Memory B cell (primary cell): ENCODE data around the gene RARRES2.
A peak's percentile ranks its signal among the peaks of the same experiment; 100 is the strongest.

Source experiments
- ATAC-seq: fragments of 150-1000 bp; cut with Tn5 transposase; 2 replicates; pipeline ENCODE4 v1.10.0; 2021; ENCODE audit warnings: low read depth, mild to moderate bottlenecking, moderate library complexity
- DNase-seq, 2 donors: peaks; one replicate each; pipeline ENCODE4 v3.0.0; 2022; ENCODE audit warnings: low spot score in 2 of 2
- H3K27ac Mint-ChIP-seq: one replicate; pipeline ENCODE4 v1.8.0; 2022; ENCODE audit warnings: mild to moderate bottlenecking, moderate library complexity, mixed read lengths
- H3K27me3 Mint-ChIP-seq: one replicate; pipeline ENCODE4 v1.8.0; 2022; ENCODE audit warnings: mixed read lengths
- H3K36me3 Mint-ChIP-seq: one replicate; pipeline ENCODE4 v1.8.0; 2022; ENCODE audit warnings: mild to moderate bottlenecking, mixed read lengths
- H3K4me1 Mint-ChIP-seq: one replicate; pipeline ENCODE4 v1.8.0; 2022; ENCODE audit warnings: mixed read lengths
- H3K4me3 Mint-ChIP-seq: one replicate; pipeline ENCODE4 v1.8.0; 2022; ENCODE audit warnings: mild to moderate bottlenecking, moderate library complexity, mixed read lengths
- H3K9me3 Mint-ChIP-seq: one replicate; pipeline ENCODE4 v1.8.0; 2022; ENCODE audit warnings: mixed read lengths

Gene RARRES2

DNA sequence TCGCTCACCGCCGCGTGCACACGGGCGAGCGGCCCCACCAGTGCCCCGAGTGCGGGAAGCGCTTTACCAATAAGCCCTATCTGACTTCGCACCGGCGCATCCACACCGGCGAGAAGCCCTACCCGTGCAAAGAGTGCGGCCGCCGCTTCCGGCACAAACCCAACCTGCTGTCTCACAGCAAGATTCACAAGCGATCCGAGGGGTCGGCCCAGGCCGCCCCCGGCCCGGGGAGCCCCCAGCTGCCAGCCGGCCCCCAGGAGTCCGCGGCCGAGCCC, 30.5 kb upstream of the RARRES2 start:
- no peak for DNase-seq
- Mint-ChIP-seq H3K36me3 (peaks cover 3% of the 10 kb centered on the region), H3K27ac (no peak overlapping the region), H3K27me3 (no peaks in the 10 kb centered on the region), H3K4me3 (no peak overlapping the region), H3K9me3 (no peaks in the 10 kb centered on the region), H3K4me1 (peaks cover 42% of the 10 kb centered on the region)
- no peak for ATAC-seq

DNA sequence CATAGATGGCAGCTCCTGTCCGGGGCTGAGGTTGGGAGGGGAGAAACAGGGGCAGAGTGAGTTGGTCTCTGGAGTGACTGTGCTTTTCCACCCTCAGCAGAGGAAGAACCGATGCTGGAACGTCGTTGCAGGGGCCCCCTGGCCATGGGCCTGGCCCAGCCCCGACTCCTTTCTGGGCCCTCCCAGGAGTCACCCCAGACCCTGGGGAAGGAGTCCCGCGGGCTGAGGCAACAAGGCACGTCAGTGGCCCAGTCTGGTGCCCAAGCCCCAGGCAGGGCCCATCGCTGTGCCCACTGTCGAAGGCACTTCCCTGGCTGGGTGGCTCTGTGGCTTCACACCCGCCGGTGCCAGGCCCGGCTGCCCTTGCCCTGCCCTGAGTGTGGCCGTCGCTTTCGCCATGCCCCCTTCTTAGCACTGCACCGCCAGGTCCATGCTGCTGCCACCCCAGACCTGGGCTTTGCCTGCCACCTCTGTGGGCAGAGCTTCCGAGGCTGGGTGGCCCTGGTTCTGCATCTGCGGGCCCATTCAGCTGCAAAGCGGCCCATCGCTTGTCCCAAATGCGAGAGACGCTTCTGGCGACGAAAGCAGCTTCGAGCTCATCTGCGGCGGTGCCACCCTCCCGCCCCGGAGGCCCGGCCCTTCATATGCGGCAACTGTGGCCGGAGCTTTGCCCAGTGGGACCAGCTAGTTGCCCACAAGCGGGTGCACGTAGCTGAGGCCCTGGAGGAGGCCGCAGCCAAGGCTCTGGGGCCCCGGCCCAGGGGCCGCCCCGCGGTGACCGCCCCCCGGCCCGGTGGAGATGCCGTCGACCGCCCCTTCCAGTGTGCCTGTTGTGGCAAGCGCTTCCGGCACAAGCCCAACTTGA, 29.9 kb upstream of the RARRES2 start:
- Mint-ChIP-seq H3K27me3 (no peaks in the 10 kb centered on the region), H3K36me3 (peaks cover 3% of the 10 kb centered on the region), H3K27ac (peak overlapping the region; percentile 100), H3K4me1 (peaks cover 40% of the 10 kb centered on the region), H3K4me3 (no peak overlapping the region), H3K9me3 (no peaks in the 10 kb centered on the region)
- ATAC-seq, result no peak
- DNase-seq, result no peak

DNA sequence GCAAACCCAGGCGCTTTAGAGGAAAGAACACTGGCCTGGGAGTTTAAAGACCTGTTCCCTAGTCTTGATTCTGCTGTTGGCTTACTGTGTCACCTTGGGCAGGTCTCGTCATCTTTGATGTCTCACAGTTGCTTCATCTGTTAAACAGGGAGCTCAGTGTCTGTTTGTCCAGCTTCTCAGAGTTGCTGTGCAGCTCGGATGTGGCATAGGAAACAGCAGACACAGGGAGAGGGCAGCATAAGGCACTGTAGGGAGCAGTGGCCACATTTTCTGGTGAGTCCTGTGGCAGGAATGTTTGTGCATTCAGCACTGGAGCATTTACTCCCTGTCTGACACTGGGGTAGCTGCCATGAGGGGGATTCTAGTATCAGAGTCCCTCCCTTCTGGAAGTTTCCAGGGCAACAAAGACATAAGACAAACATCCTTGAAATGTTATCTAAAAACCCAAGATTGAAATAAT, 29.2 kb upstream of the RARRES2 start:
- DNase-seq, result no peak
- Mint-ChIP-seq H3K36me3 (peaks cover 3% of the 10 kb centered on the region), H3K4me3 (no peak overlapping the region), H3K27me3 (no peaks in the 10 kb centered on the region), H3K4me1 (peaks cover 40% of the 10 kb centered on the region), H3K9me3 (no peaks in the 10 kb centered on the region), H3K27ac (peak overlapping the region; percentile 100)
- no peak for ATAC-seq

DNA sequence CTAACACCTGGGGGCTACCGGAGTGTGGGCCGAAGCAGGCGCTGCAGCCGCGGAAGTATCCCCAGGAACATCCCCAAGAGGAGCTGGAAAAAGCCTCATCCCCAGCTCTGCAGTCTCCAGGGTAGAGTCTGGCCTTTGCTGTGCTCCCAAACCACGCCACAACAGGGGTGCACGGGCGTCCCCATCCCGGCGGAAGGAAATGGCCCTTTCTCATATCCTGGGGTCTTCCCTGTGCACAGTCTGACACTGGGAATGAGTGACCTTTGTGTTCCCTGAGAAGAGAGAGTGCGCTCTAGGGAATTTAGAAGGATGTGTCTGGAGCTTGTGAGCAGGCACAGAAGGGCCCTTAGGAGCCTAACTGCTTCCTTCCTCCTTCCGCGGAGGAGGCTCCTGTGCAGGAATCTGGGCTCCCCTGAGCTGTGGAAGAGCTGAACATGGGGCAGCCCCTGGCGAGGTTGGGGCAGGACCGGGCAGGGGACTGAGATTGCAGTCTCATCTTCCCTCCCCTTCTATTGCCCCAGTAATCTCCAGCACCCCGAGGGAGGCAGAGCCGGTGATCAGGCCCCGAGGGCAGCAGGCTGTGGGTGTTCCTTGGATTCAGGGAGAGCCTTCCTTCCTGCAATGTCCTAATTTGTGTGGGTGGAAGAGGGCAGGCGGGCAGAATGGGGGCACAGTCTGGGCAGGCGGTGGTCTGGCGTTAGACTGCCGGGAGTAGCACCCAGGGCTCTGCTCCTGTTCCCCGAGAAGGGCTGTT, 28.5 kb upstream of the RARRES2 start:
- Mint-ChIP-seq H3K27ac (peak overlapping the region; percentile 100), H3K4me1 (peaks cover 41% of the 10 kb centered on the region), H3K9me3 (no peaks in the 10 kb centered on the region), H3K27me3 (no peaks in the 10 kb centered on the region), H3K36me3 (peaks cover 3% of the 10 kb centered on the region), H3K4me3 (peak overlapping the region; percentile 94)
- DNase-seq (no peak), ATAC-seq (no peak)

DNA sequence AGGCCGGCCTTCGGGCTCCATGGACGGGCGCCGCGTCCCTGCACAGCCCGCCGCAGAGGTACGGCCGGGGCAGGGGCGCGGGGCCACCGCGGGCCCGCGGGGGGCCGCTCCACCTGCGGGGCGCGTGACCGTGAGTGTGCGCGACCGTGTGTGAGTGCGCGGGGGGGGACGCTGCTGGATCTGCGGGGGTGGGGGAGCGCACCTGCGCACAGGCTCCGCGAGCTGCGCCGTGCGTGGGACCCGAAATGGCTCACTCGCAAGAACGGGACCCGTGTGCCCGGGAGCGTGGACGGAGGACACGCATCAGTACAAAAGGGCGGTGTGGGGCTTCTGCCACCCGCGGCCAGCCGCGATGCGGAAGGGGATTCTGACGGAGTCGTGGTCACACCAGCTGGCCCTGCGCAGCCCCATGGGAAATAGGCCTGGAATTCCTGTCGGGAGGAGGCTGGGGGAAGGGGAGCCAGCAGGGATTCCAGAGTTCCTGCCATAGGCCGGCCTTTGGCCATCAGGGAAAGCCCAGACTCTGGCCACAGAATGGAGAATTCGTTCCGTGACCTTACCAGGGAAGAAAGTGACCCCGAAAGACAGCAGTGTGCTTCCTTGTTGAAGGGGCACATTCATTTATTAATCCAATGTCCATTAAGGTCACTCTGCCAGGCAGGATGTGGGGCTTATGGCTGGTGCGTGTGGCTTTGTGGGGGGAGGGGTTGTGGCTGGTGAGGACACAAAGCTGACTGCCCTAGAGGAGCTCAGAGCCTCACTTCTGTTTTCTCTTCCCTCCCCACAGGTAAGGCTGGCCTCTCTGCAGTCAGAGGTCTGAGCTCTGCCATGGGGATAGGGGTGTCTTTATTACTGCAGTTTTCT, 27.7 kb upstream of the RARRES2 start:
- ATAC-seq (peak; percentile 47), DNase-seq (peak; percentile 63 to 68)
- peak overlapping the region; percentile 100 for H3K27ac Mint-ChIP-seq
- H3K4me1 Mint-ChIP-seq, result peaks cover 39% of the 10 kb centered on the region
- H3K4me3 Mint-ChIP-seq, result peak overlapping the region; percentile 94
- no peaks in the 10 kb centered on the region for H3K27me3 Mint-ChIP-seq
- no peaks in the 10 kb centered on the region for H3K9me3 Mint-ChIP-seq
- H3K36me3 Mint-ChIP-seq, result peaks cover 3% of the 10 kb centered on the region

DNA sequence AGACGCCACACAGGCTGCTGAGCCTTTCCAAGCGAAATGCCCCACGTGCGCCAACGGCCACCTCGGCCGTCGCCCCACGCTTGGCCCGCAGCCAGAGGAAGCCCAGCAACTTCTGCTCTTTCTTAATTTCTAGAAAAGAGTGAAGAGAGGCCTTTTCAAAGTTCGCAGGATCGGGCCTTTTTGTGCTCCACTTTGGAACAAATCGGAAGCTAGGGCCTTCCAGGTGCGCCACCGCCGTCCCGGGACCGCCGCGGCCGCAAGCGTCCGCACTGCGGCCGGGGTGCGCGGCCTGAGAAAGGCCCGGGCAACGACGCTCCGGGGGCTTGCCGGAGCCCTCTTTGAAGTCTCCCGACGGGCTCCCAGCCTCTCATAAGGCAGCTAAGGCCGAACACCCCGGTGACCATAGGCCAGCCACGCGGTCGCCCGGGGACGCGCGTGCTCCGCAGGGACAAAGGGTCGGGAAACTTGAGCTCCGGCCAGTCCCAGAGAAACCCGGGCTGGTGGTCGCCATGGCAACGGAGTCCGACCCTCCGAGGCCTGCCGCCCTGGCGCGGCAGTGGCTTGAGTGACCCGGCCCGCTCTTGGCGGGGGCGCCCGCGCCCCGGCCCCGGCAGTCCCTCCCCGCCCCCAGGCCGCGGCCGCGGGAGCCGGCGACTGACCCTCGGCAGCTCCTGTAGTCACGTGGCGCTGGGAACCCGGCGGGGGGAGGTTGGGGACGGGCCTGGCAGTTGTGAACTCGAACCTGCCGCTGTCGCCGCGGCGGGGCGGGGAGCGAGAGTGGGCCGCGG, 26.9 kb upstream of the RARRES2 start, which contains the start of gene REPIN1:
Gene REPIN1, plus strand, starts transcription at position 727 of the 788 bp plus-strand sequence. CDS start 890 bp downstream, outside the sequence.
- no peaks in the 10 kb centered on the region for H3K9me3 Mint-ChIP-seq
- H3K4me1 Mint-ChIP-seq, result peaks cover 37% of the 10 kb centered on the region
- H3K4me3 Mint-ChIP-seq, result peak within 1 kb of the TSS; percentile 94
- peak; percentile 76 to 82 for DNase-seq
- H3K27me3 Mint-ChIP-seq, result no peaks in the 10 kb centered on the region
- ATAC-seq, result peak; percentile 49
- peak within 1 kb of the TSS; percentile 100 for H3K27ac Mint-ChIP-seq
- H3K36me3 Mint-ChIP-seq, result peaks cover 2% of the 10 kb centered on the region

DNA sequence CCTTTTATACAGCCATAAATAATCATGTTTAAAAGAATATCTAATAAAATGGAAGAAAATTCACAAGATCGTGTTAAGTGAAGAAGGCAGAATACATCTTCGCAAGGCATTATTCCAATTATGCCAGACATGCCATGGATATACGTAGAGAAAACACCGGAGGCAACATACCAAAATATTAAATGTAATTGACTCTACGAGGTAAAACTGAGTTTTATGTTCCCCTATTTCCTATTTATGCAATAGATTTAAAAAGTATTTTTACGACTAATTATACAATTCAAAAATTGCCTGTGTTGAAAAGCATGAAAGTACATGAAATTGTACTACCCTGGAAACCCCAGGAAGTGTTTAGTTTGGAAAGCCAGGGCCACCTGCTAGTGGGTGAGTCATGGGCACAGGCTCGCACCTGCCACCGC, 26.3 kb upstream of the RARRES2 start:
- Mint-ChIP-seq H3K27ac (peak overlapping the region; percentile 100), H3K4me3 (peak overlapping the region; percentile 94)
- no peak for ATAC-seq

DNA sequence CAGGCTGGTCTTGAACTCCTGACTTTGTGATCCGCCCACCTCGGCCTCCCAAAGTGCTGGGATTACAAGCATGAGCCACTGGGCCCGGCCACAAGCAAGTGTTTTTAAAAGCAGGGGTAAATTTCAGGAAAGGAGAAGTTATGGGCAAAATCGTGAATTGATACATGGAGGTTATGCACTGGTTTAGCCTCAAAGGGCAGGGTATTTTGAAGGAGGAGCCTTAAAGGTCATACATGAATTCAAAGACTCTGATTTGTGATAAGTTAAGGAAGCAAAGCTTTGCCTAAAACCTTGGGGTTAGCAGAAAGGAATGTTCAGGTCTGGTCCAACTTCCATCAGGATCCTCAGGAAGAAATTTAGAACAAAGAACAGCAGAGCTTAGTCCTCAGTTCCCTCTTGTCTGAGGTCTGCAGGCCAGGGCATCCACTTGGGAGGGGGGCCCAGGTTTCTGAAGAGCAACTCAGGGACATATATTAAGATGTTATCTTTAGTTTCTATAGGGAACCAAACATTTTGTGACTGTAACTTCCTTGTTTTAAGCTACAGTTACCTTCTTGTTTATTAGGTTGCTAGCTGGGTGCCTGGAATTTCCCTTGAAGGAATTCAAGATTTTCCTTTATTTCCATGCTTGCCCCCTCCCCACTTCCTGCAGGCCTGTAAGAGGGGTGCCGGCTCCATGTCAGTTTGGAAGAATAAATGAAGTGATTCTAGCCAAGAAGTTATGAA, 24.4 kb upstream of the RARRES2 start:
- no peaks in the 10 kb centered on the region for H3K27me3 Mint-ChIP-seq
- DNase-seq, result peak; percentile 58 to 67
- peak; percentile 53 for ATAC-seq
- peak overlapping the region; percentile 100 for H3K27ac Mint-ChIP-seq
- H3K9me3 Mint-ChIP-seq, result no peaks in the 10 kb centered on the region
- no peaks in the 10 kb centered on the region for H3K36me3 Mint-ChIP-seq
- H3K4me1 Mint-ChIP-seq, result peaks cover 34% of the 10 kb centered on the region
- H3K4me3 Mint-ChIP-seq, result peak overlapping the region; percentile 66

More for the DNA sequence above, 26.3 kb upstream of the RARRES2 start:
- Mint-ChIP-seq H3K36me3 (peaks cover 2% of the 10 kb centered on the region), H3K4me1 (peaks cover 34% of the 10 kb centered on the region), H3K9me3 (no peaks in the 10 kb centered on the region), H3K27me3 (no peaks in the 10 kb centered on the region)
- DNase-seq, result no peak

DNA sequence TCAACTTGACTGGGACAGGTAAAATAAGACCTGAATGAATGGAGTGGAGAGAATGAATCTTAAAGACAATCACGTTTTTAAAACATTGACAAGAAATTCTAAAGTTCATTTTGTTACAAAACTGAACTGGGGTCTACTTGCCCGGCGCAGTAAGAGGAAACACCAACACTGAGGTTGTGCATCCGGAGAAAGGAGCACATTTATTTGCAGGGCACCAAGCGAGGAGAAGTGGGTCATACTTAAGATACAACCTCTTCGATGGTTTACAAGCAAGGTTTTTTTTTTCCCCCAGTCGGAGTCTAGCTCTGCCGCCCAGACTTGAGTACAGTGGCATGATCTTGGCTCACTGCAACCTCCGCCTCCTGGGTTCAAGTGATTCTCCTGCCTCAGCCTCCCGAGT, 23.8 kb upstream of the RARRES2 start:
- no peaks in the 10 kb centered on the region for H3K36me3 Mint-ChIP-seq
- no peaks in the 10 kb centered on the region for H3K9me3 Mint-ChIP-seq
- H3K27me3 Mint-ChIP-seq, result no peaks in the 10 kb centered on the region
- H3K4me1 Mint-ChIP-seq, result peaks cover 30% of the 10 kb centered on the region
- no peak for ATAC-seq
- no peak overlapping the region for H3K4me3 Mint-ChIP-seq
- DNase-seq, result no peak
- H3K27ac Mint-ChIP-seq, result peak overlapping the region; percentile 100

DNA sequence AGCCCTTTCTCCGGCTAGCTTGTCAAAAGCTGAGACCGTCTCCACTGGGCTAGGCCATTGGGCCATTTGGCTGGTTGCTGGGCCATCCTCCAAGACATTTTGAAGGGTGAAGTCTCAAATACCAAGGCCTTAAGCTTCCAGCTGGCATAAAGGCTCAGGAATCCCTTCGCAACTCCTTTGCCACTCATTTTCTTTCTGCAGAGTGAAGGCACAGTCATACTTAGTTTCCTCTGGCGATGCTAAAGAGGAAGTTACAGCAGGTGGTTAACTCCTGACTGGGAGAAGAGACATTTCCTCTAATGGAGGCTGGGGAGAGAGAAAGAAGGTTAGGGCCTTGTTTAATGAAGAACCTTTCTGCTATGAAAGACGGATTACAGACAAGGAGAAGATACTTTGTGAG, 22.4 kb upstream of the RARRES2 start:
- Mint-ChIP-seq H3K4me3 (peak overlapping the region; percentile 39), H3K36me3 (no peaks in the 10 kb centered on the region), H3K9me3 (no peaks in the 10 kb centered on the region), H3K4me1 (peaks cover 34% of the 10 kb centered on the region), H3K27me3 (peaks cover 3% of the 10 kb centered on the region), H3K27ac (peak overlapping the region; percentile 100)
- no peak for DNase-seq
- peak; percentile 18 for ATAC-seq

DNA sequence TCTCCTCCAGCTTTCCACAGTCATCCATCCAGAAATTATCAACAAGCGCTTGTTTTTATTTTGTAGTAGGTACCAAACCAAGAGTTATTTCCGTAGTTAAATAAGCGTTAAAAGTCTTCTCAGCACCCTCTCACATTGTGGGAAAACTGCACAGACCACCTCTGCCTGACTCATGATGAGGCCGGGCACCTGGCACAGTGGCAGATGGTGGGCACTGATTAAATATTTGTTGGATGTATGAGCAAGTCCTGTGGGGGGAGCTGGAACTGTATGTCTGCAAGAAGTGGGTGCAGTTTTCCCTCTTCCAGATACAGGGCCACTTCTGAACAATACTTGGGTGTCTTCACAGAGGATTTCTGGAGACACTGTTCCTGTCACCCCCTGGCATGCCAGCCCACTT, 21.9 kb upstream of the RARRES2 start:
- Mint-ChIP-seq H3K4me1 (peaks cover 34% of the 10 kb centered on the region), H3K27me3 (peaks cover 3% of the 10 kb centered on the region)
- no peak for ATAC-seq

DNA sequence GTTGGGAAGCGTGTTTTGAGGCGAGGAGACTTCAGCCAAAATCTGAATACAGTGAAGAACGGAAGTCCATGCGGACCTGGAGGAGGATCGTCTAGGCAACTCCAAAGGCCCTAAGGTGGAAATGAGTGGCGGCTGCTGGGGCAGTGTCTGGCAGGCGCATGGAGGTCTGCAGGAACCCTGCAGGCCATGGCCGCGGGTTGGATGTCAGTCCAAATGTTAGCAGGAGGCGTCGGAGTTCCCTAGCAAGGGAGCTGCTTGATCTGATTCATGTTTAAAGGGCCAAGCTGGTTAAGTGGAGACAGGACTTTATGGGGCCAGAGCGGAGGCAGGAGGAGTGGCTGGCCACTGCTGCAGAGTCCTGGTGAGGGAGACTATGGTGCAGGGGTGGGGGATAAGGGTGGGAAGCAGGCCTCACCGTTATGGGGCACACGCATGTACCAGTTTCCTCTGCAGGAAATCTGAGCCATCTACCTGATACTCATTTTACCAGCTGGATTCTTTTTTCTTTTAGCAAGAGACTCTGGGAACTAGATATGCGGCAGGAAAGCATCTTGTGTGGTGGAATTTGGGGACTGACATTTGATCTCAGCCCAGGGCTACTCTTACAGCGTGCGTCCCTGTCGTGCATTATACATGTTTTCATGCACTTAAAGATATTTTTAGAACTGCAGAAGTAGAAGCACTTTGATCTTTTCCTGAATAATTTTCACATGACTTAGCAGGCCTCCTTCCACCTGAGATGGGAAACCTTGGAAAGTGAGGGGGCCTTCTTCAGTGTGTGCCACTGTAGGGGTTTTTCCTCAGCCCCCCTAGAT, 20.6 kb upstream of the RARRES2 start:
- Mint-ChIP-seq H3K9me3 (no peaks in the 10 kb centered on the region), H3K36me3 (no peaks in the 10 kb centered on the region), H3K27ac (peak overlapping the region; percentile 28), H3K4me1 (peaks cover 39% of the 10 kb centered on the region), H3K4me3 (no peak overlapping the region), H3K27me3 (peaks cover 3% of the 10 kb centered on the region)
- no peak for ATAC-seq
- no peak for DNase-seq

More for the DNA sequence above, 21.9 kb upstream of the RARRES2 start:
- peak overlapping the region; percentile 100 for H3K27ac Mint-ChIP-seq
- H3K36me3 Mint-ChIP-seq, result no peaks in the 10 kb centered on the region
- H3K9me3 Mint-ChIP-seq, result no peaks in the 10 kb centered on the region
- no peak for DNase-seq
- H3K4me3 Mint-ChIP-seq, result no peak overlapping the region
